Measurements from ENCODE around the gene TINAG.
"Not testable (repeated sequence)": the region's sequence is repeated elsewhere in the genome, so short reads cannot be mapped to it uniquely, and the experiment has no call there.

The TINAG gene

DNA sequence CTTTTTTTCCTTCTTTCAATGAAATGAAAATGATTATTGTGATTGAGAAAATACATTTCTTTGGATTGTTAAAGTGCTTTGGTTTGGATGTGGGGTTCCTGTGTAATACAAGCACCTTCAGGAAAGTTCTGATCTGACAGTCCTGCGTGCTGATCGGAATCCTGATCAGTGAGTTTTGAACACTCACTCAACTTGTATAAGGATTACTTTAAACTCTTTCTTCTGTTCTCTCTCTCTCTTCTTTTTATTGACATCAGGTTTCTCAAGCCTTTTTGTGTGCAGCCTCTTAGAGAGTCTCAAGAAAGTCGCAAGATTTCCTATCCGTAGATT lies 710 bp downstream of the TINAG start:
- DNase-seq (ENCODE audit: low spot score) = no peak

DNA sequence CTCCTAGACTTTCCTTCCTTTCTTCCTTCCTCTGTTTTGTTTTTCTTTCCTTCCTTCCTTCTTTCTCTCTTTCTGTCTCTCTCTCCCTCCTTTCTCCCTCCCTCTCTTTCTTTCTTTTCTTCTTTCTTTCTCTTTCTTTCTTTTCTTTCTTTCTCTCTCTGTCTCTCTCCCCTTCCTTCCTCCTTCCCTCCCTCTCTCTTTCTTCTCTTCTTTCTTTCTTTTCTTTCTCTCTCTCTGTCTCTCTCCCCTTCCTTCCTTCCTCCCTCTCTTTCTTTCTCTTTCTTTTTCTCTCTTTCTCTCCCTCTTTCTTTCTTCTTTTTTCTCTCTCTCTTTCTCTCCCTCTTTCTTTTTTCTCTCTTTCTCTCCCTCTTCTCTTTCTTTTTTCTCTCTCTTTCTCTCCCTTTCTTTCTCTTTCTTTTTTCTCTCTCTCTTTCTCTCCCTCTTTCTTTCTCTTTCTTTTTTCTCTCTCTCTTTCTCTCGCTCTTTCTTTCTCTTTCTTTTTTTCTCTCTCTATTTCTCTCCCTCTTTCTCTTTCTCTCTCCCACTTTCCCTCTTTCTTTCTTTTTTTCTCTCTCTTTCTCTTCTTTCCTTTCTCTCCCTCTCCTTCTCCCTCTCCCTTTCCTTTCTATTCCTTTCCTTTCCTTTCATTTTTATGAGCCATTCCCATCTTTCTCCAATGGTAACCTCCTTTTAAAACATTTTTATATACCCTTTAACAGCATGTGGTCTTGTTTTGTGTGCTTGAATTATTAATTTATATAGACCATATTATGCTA lies 2.3 kb downstream of the TINAG start:
- no peak for DNase-seq (ENCODE audit: low spot score)

DNA sequence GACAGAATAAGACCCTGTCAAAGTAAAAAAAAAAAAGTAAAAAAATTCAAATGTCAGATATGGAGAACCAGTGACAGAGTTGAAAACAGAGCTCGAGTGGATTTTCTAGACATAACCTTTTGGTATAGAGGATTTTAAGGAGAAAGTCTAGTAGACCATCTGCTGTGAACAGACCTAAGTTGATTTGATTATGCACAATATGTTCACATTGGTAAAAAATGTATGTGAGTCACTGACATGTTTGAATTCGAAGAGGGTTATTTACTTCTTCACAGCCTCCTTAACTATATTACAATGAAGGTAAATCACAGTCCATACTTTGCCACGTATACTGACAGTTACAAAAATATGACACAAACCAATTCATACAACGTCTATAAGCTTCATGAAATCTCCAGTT lies 7.4 kb downstream of the TINAG start:
- no peak for DNase-seq (ENCODE audit: low spot score)

DNA sequence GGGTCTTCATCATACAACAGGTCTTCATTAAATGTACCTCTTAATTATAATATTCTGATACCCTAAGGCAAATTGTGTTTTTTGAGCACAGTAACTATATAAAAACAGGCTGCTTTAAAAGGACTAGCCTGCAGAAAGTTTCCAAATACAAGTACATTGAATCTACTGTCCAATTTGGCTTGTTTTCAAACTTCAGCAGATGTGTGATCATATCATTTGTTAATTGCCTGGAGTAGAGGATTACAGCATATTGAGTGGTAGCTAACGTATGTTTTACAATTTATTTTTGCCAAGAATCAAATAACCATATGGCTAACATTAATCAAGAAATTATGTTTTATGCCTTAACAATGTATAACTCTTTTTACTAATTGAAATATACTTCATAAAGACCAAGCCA lies 12.6 kb downstream of the TINAG start:
- no peak for DNase-seq (ENCODE audit: low spot score)

DNA sequence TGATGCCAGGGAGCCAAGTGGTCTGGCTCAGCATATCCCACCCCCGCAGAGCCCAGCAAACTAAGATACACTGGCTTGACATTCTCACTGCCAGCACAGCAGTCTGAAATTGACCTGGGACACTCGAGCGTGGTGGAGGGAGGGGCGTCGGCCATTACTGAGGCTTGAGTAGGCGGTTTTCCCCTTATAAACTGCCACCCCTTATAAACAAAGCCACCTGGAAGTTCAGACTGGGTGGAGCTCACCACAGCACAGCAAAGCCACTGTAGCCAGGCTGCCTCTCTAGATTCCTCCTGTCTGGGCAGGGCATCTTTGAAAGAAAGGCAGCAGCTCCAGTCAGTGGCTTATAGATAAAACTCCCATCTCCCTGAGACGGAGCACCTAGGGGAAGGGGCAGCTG lies 19.4 kb downstream of the TINAG start:
- DNase-seq (ENCODE audit: low spot score) = no peak

DNA sequence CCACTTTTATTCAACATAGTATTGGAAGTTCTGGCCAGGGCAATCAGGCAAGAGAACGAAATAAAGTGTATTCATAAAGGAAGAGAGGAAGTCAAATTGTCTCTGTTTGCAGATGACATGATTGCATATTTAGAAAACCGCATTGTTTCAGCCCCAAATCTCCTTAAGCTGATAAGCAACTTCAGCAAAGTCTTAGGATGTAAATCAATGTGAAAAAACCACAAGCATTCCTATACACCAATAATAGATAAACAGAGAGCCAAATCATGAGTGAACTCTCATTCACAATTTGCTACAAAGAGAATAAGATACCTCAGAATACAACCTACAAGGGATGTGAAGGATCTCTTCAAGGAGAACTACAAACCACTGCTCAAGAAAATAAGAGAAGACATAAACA lies 23.3 kb downstream of the TINAG start:
- DNase-seq (ENCODE audit: low spot score) = not testable (repeated sequence)

DNA sequence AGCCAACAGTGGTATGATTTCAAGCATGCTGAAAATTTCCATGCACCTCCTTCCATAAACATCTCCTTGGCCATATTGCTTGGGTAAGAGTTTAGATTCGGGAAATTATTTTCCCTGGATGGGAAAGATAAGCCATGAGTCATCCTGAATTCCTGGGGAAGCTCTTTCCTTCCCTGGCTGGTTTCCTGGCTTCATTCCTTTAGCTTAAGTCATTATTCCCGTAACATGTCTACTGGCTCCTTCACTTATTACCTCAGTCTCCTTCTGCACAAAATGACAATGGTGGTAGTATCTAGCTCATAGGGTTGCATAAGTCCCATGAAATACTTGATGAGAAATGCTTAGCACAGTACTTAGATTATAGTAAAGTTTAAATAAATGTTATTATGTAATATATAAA lies 27.6 kb downstream of the TINAG start:
- no peak for DNase-seq (ENCODE audit: low spot score)

DNA sequence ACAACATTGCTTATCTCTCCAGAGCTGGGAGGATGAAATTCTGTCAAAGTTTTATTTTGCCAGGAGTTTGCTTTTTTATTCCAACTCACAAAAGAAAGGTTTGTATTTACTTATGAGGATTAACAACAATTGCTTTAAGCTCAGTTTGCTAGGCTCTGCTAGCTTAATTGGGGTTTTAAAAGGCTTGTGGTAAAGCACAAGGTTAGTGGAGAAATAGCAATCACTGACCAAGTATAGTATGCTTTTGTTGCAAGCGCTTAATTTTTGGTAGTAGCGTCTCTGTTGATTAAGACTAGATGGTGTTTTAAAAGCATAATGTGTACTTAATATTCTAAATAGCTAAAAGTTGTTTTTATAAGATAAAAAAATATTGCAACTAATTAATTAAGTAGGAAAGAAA lies 45.7 kb downstream of the TINAG start:
- no peak for DNase-seq (ENCODE audit: low spot score)

DNA sequence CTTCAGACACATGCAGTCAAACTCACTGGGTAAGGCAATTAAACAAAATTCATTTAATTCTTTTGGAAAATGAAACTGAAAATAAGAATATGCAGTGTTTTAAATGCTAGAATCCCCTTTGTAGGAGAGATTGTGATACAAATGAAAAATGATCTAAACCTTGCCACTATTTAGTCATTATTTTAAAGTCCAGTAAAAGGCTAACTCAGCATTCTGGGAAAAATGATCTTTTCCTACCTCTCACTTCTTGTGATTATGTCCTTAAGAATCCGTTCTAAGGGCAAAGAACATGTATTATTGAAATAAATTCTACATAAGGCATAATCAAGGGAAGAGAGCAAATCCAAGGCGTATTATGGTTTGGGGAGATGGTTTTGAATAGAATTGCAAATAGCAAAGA lies 46.4 kb downstream of the TINAG start:
- DNase-seq (ENCODE audit: low spot score) = no peak

DNA sequence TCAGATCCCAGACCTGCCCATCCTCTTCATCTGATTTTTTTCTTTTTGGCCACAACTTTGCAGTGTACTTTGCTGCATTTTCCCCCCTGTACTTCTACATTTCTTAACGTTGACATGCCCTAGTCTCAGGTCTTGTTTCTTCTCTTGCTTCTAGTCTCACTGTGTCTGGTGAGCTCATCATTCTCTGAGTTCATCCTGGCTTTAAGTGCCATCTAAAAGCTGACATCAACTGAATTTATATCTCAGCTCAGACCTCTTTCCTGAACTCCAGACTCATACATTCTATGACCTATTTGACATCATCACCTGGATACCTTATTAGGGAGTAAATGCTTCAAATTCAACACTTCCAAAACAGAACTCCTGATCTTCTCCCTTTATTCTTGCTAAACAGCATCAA lies 48.9 kb downstream of the TINAG start:
- no peak for DNase-seq (ENCODE audit: low spot score)

DNA sequence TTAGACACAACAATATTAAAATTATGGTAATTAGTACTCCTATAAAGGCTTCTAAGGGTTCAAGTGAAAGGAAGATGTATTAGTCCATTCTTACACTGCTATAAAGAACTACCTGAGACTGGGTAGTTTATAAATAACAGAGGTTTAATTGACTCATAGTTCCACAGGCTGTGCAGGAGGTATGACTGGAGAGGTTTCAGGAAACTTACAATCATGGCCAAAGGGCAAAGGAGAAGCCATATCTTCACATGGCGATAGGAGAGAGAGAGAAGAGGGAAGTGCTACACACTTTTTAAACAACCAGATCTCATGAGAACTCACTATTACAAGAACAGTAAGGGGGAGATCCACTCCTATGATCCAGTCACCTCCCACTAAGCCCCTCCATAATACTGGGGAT lies 52.9 kb downstream of the TINAG start:
- DNase-seq (ENCODE audit: low spot score) = no peak

DNA sequence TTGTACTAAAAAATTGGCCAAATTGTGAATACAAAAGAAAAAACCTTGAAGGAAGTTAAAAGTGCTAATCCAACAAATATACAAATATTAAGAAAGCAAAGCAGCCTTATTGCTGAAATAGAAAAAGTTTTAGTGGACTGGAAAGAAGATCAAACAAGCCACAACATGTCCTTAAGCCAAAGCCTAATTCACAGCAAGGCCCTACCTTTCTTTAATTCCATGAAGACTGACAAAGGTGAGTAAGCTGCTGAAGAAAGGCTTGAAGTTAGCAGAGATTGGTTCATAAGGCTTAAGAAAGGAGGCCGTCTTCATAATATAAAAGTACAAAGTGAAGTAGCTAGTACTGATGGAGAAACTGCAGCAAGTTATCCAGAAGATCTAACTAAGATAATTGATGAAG lies 53.5 kb downstream of the TINAG start:
- no peak for DNase-seq (ENCODE audit: low spot score)

DNA sequence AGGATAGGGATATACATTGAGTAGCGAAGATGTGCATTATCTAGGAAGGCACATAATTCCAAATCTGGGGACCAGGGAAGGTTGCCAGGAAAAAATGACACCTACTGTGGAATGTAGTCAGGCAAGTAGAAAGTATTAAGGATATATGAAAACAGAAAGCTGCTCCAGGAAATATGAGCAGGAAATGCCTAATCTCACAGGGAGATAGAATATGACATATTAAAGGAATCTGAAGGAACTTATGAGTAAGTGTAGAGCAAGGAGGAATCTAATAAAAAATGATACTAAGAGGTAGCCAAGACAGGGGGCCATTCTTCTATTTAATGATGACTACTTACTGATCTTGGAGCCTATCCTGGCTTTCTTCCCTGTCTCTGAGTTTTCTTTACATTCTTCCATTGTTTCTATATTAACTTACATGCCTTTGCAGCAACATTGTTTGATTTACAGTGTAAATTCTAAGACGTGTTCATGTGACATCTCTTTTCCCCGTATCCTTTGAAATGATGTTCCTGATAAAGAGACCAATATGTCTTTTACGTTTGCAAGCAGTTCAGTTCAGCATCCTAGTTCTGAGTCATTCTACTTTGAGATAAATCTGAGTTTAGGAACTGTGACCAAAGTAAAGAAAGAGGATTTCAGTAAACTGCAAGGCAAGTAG lies 58.6 kb downstream of the TINAG start:
- no peak for DNase-seq (ENCODE audit: low spot score)

DNA sequence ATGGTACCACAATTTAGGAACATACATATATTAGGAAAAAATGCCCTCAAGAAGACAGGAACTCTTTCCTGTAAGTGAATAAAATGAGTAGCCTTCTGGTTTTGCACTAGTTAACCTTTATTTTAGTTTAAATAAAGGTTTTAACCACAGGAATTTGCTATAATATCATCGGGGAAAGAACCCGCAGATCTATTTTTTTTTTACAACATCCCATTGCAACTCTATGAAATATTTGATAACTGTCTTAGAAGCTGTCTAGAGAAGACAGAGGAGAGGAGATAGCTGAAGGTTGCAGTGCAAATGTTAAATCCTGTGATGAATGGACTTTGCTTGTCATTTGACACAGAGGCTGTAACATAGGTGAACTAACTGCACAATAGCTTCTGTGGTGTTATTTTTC lies 69.5 kb downstream of the TINAG start:
- no peak for DNase-seq (ENCODE audit: low spot score)

DNA sequence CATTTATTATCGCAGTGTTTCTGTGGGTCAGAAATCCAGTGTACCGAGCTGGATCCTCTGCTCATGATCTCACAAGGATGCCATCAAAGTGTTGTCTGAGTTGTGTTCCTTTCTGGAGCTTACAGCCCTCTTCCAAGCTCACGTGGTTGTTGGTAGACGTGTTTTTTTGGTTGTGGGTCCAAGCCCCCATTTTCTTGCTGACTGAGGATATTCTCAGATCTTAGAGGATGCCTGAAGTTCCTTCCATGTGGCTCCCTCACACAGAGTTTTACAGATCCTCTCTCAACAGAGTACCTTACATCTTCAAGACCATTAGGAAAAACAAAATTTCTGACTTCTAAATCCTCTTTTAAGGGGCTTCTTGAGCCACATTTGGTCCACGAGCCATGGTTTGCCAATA lies 78.1 kb downstream of the TINAG start:
- DNase-seq (ENCODE audit: low spot score) = no peak

DNA sequence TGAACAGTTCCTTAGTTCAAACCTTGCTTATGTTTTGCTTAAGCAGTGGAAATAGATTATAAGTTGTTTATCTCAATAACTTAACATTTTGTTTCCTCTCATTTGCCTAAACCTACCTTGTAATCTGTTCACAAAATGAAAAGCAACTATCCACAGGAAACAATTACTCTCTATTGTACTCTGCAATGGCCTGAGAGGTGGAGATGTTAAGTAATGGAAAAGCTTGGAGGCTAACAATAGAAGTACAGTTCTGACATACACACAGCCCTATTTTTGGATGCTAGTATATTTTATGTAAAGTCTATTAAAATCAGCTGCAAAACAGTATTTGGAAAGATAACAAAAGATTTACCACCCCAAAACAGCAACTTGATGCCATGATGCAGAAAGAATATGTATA lies 82.1 kb downstream of the TINAG start:
- DNase-seq (ENCODE audit: low spot score) = no peak

DNA sequence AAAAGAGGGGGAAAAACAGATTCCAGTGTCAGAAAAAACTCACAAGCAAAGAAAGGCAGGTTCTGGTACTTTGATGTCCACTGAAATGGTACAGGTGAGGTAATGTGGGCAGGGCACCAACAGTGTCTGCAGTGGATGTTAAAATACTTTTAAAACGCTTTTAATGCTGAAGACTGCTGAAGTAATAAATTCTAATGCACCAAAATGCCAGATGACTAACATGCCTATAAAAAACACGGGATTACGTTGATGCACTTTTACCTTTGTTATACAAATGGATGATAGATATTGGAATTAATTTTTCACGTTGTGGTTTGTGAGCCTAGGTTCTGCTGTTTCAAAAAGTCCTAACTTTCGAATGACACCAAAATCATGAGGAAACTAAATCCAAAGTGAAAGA lies 83.3 kb downstream of the TINAG start:
- no peak for DNase-seq (ENCODE audit: low spot score)

DNA sequence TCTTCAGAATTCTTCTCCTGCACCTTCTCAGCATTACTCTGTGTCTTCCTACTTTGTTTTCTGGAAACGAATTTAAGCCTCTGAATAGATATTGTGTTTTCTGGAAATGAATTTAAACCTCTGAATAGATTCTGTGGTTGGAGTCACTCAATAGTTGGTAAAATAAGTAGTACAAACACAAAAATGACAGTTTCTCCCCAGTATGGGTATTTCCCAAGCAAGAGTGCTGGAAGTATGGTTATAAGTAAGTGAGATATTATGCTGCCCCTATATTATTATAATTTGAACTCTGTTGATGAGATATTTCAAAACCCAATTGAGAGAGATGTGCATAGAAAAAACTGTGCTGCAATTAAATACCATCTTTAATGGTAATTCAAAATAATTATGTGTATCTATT lies 94.9 kb downstream of the TINAG start:
- no peak for DNase-seq (ENCODE audit: low spot score)

DNA sequence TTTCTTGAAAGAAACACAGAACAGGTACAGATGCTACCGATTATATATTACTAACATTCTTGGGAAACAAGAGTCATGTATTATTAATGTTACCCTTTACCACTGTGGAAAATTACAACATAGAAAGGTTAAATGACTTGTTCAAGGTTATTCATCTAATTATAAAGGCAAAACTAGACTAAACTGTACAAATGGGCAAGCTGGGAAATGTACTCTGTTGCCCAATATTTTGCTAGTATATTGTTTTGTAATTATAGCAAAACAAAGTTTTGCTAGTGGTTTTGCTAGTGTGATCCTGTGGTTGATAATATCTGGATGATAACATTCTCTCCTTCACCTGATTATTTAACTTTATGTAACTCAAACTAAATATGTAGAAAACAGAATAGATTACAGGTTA lies 96.5 kb downstream of the TINAG start:
- no peak for DNase-seq (ENCODE audit: low spot score)

DNA sequence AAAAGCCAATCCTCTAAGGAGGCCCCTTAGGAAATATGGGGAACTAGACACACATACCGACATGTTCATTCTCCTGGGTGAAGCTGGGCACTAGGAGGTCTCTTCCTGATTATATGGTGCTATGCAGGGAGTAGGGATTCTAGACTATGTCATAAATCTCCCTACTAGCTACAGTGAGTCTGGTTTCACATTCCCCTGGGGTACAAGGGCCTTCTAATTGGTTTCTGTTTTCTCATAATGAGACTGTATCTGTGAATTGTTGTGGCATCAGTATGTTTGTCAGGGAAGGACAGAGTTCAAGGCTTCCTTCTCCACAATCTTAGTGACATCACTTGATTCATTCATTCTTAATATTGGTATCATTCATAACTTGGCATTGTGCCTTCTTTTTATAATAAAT lies 103.5 kb downstream of the TINAG start:
- no peak for DNase-seq (ENCODE audit: low spot score)

DNA sequence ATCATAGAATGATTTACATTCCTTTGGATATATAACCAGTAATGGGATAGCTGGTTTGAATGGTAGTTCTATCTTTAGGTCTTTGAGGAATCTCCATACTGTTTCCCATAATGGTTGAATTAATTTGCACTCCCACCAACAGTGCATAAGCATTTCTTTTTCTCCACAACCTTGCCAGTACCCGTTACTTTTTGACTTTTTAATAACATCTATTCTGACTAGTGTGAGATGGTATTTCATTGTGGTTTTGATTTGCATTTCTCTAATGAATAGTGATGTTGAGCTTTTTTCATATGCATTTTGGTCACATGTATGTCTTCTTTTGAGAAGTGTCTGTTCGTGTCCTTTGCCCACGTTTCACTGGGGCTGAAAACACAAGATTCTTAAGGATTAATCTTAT lies 107.3 kb downstream of the TINAG start:
- DNase-seq (ENCODE audit: low spot score) = no peak

DNA sequence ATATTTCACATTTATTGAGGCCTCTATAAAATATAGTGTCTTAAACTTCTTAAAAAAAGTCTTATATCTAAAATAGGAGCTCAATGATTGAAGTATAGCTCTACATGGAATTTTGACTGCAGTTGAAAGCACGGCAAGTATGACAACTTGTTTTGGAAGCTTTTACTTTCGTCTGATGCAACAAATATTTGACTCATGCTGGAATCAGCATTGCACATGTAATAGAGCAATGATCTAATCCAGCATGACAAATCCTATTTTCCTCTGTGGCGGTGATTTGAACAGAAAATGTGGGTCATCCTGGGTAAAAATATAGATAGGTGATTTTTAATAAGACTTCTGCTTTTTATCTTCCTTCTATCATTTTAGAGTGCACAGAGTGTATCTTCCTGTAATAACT lies 111.6 kb downstream of the TINAG start:
- no peak for DNase-seq (ENCODE audit: low spot score)

DNA sequence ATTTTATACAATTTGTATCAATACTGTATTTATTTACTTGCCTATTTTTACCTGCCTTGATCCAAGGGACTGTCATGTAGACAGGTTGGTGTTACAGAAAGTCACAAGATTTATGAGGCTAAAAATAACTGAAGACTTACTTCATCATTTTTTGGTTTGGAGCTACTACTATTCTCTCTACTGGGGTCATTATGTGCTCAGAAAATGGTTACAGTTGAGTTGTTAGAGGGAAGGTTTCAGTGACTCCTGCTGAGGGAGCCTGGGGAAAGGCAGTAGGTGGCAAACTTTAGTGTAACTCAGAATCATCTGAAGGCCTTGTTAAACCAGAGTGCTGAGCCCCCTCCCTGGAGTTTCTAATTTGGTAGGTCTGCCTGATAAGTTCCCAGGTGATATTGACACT lies 118.8 kb downstream of the TINAG start:
- no peak for DNase-seq (ENCODE audit: low spot score)

DNA sequence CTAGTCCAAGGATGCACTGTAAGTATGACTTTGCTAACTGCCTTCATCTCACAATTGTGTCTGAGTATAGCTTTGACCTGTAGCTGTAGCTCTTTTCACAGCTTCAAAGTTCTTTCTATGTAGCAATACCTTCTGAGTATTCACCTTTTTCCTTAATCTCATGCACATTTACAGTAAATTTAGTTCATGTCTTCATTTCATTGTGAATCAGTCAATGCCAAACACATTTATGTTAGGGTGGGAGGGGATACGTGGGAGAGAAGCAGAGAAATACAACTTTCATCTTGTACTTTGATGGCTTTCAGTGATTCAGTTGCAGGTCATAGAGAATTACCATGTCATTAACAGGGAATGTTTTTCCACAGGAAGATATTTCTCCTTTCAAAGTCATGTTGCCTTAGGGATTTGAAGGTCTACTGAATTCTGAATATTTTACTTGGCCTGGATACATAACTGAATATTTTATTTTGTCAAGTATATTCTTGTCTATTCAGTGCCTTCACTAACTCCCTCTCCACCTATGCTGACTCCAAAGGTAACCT lies 119.2 kb downstream of the TINAG start:
- DNase-seq (ENCODE audit: low spot score) = no peak

Measured in CD4-positive, alpha-beta T cell treated with Interleukin-15 for 4 hours (primary cell).